ENCODE data around the gene QKI.

QKI gene

GRCh38 chr6:163565140-163565539 lies 150.6 kb downstream of the QKI start:
- TF ChIP-seq CTCF (IDR thresholded peaks at IDR 0.05; ENCODE audit: low read length) (no peak), EZH2phosphoT487 (IDR thresholded peaks at IDR 0.05; ENCODE audit: low read length) (no peak), EZH2 (optimal IDR thresholded peaks at IDR 0.05; ENCODE audit: low read depth, low read length) (no peak)
- Histone ChIP-seq H3K9ac (ENCODE audit: low read length) (no peak overlapping the region), H3K79me2 (ENCODE audit: low read length) (no peaks in the 10 kb centered on the region), H2AFZ (ENCODE audit: low read length) (no peak overlapping the region), H3K9me3 (replicated peaks; ENCODE audit: insufficient read depth, low read length) (no peaks in the 10 kb centered on the region), H3K4me3 (ENCODE audit: low read length) (no peak overlapping the region), H3K4me2 (ENCODE audit: low read depth, low read length) (no peak overlapping the region), H3K36me3 (replicated peaks; ENCODE audit: insufficient read depth, low read length) (no peaks in the 10 kb centered on the region), H3K27ac (ENCODE audit: low read length) (no peak overlapping the region), H3K27me3 (replicated peaks; ENCODE audit: insufficient read depth, low read length) (no peaks in the 10 kb centered on the region), H4K20me1 (ENCODE audit: insufficient read depth, low read length) (no peaks in the 10 kb centered on the region), H3K4me1 (ENCODE audit: low read length) (no peaks in the 10 kb centered on the region), H3F3A (ENCODE audit: insufficient read depth, low read length) (no peaks in the 10 kb centered on the region), H3K9me2 (replicated peaks; ENCODE audit: insufficient read depth, low read length) (no peaks in the 10 kb centered on the region)
- no peak for DNase-seq

- H4K20me1 ChIP-seq (ENCODE audit: insufficient read depth, low read length) = no peaks in the 10 kb centered on the region
- H3K9me3 ChIP-seq (replicated peaks; ENCODE audit: insufficient read depth, low read length) = no peaks in the 10 kb centered on the region
- TF ChIP-seq CTCF (IDR thresholded peaks at IDR 0.05; ENCODE audit: low read length) (no peak), EZH2 (optimal IDR thresholded peaks at IDR 0.05; ENCODE audit: low read depth, low read length) (no peak), EZH2phosphoT487 (IDR thresholded peaks at IDR 0.05; ENCODE audit: low read length) (no peak)
- no peak for DNase-seq
- no peaks in the 10 kb centered on the region for H3K79me2 ChIP-seq (ENCODE audit: low read length)
- H3K4me2 ChIP-seq (ENCODE audit: low read depth, low read length) = no peak overlapping the region
- no peaks in the 10 kb centered on the region for H3K9me2 ChIP-seq (replicated peaks; ENCODE audit: insufficient read depth, low read length)
- no peak overlapping the region for H3K9ac ChIP-seq (ENCODE audit: low read length)
- H3K36me3 ChIP-seq (replicated peaks; ENCODE audit: insufficient read depth, low read length) = no peaks in the 10 kb centered on the region
- H3K27me3 ChIP-seq (replicated peaks; ENCODE audit: insufficient read depth, low read length) = no peaks in the 10 kb centered on the region
- no peak overlapping the region for H2AFZ ChIP-seq (ENCODE audit: low read length)
- H3K4me1 ChIP-seq (ENCODE audit: low read length) = no peaks in the 10 kb centered on the region
- H3K27ac ChIP-seq (ENCODE audit: low read length) = no peak overlapping the region
- H3F3A ChIP-seq (ENCODE audit: insufficient read depth, low read length) = no peaks in the 10 kb centered on the region
- no peak overlapping the region for H3K4me3 ChIP-seq (ENCODE audit: low read length)
These were observed 151.5 kb downstream of the QKI start for GRCh38 chr6:163566056-163566455.

- H2AFZ ChIP-seq (ENCODE audit: low read length) = no peak overlapping the region
- H3K27ac ChIP-seq (ENCODE audit: low read length) = no peak overlapping the region
- no peaks in the 10 kb centered on the region for H3K79me2 ChIP-seq (ENCODE audit: low read length)
- no peak overlapping the region for H3K4me2 ChIP-seq (ENCODE audit: low read depth, low read length)
- no peaks in the 10 kb centered on the region for H3K27me3 ChIP-seq (replicated peaks; ENCODE audit: insufficient read depth, low read length)
- no peak for DNase-seq
- no peaks in the 10 kb centered on the region for H3K36me3 ChIP-seq (replicated peaks; ENCODE audit: insufficient read depth, low read length)
- no peaks in the 10 kb centered on the region for H3K9me3 ChIP-seq (replicated peaks; ENCODE audit: insufficient read depth, low read length)
- H3K9me2 ChIP-seq (replicated peaks; ENCODE audit: insufficient read depth, low read length) = no peaks in the 10 kb centered on the region
- no peak for TF ChIP-seq EZH2 (optimal IDR thresholded peaks at IDR 0.05; ENCODE audit: low read depth, low read length)
- TF ChIP-seq EZH2phosphoT487 (IDR thresholded peaks at IDR 0.05; ENCODE audit: low read length) = no peak
- TF ChIP-seq CTCF (IDR thresholded peaks at IDR 0.05; ENCODE audit: low read length) = no peak
- H3K4me1 ChIP-seq (ENCODE audit: low read length) = no peaks in the 10 kb centered on the region
- no peaks in the 10 kb centered on the region for H4K20me1 ChIP-seq (ENCODE audit: insufficient read depth, low read length)
- no peaks in the 10 kb centered on the region for H3F3A ChIP-seq (ENCODE audit: insufficient read depth, low read length)
- H3K4me3 ChIP-seq (ENCODE audit: low read length) = no peak overlapping the region
- no peak overlapping the region for H3K9ac ChIP-seq (ENCODE audit: low read length)
These were observed 153.8 kb downstream of the QKI start for GRCh38 chr6:163568275-163568674.

All from MM.1S (cell line).